Pulmonary artery endothelial cell (primary cell): Measurements from ENCODE around the gene DCK. TPM values are rescaled to one million over a fixed set of nuclear protein-coding genes. Genes with fewer than 3 reads are reported as not detected.
"Not testable (repeated sequence)": the region's sequence is repeated elsewhere in the genome, so short reads cannot be mapped to it uniquely, and the experiment has no call there.

Experiments used
- DNase-seq: peaks from one replicate; pipeline ENCODE4 v3.0.0-alpha.2; 2011; ENCODE audit warnings: low read depth, low spot score
- total RNA-seq: library from RNA; depleted of rRNA; stranded (reverse); fragments of >200 nt; gene quantifications from 2 replicates; pipeline ENCODE4 v1.2.3, GENCODE V29; 2014

DCK gene
- total RNA-seq, 1 donor from 2014 or later = 15.6 TPM

DNA sequence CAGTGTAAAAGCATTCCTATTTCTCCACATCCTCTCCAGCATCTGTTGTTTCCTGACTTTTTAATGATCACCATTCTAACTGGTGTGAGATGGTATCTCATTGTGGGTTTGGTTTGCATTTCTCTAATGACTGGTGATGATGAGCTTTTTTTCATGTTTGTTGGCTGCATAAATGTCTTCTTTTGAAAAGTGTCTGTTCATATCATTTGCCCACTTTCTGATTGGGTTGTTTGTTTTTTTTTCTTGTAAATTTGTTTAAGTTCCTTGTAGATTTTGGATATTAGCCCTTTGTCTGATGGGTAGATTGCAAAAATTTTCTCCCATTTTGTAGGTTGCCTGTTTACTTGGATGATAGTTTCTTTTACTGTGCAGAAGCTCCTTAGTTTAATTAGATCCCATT lies 6.2 kb downstream of the DCK start:
- DNase-seq = not testable (repeated sequence)

DNA sequence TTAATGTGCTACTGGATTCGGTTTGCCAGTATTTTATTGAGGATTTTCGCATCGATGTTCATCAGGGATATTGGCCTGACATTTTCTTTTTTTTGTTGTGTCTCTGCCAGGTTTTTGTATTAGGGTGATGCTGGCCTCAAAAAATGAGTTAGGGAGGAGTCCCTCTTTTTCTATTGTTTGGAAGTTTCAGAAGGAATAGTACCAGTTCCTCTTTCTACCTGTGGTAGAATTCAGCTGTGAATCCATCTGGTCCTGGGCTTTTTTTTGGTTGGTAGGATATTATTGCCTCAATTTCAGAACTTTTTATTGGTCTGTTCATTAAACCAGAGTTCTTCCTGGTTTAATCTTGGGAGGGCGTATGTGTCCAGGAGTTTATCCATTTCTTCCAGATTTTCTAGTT lies 7.9 kb downstream of the DCK start:
- DNase-seq = not testable (repeated sequence)

DNA sequence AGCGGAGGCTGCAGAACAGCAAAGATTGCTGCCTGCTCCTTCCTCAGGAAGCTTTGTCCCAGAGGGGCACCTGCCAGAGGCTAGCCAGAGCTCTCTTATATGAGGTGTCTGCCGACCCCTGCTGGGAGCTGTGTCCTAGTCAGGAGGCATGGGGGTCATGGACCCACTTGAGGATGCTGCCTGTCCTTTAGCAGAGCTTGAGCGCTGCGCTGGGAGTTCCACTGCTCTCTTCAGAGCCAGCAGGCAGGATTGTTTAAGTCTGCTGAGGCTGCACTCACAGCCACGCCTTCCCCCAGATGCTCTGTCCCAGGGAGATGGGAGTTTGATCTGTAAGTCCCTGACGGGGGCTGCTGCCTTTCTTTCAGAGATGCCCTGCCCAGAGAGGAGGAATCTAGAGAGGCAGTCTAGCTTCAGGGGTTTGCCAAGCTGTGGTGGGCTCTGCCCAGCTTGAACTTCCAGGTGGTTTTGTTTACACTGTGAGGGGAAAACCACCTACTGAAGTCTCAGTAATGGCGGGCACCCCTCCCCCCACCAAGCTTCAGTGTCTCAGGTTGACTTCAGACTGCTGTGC lies 10.9 kb downstream of the DCK start:
- DNase-seq = no peak

DNA sequence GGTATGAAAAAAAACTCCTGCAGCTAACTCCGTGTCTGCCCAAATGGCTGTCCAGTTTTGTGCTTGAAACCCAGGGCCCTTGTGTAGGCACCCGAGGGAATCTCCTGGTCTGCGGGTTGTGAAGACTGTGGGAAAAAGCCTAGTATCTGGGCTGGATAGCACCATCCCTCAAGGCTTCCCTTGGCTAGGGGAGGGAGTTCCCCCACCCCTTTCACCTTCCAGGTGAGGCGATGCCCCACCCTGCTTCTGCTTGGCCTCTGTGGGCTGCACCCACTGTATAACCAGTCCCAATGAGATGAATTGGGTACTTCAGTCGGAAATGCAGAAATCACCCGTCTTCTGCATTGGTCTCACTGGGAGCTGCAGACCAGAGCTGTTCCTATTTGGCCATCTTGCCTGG lies 11.6 kb downstream of the DCK start:
- not testable (repeated sequence) for DNase-seq

DNA sequence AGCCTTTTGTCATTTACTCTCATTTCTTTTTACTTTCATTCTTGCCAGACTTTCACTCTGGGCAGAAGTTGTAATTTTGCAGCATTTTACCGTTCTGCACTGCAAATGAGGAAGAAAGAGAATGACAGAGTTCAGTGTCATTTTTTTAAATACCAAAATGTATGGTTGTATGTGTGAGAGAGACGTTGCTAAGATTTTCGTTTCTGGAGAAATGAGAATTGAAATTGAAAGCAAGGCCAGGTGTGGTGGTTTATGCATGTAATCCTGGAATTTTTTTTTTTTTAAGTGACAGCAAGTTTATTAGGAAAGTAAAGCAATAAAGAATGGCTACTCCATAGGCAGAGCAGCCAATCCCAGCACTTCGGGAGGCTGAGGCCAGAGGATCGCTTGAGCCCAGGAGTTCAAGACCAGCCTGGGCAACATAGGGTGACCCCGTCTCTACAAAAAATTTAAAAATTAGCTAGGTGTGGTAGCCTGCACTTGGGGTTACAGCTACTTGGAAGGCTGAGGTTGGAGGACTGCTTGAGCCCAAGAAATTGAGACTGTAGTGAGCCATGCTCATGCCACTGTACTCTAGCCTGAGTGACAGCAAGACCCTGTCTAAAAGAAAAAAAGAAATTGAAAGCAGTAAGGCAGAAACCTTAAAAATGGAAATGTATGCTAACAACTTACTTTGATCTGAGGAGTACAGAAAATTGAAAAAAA lies 12.9 kb downstream of the DCK start:
- DNase-seq = no peak

DNA sequence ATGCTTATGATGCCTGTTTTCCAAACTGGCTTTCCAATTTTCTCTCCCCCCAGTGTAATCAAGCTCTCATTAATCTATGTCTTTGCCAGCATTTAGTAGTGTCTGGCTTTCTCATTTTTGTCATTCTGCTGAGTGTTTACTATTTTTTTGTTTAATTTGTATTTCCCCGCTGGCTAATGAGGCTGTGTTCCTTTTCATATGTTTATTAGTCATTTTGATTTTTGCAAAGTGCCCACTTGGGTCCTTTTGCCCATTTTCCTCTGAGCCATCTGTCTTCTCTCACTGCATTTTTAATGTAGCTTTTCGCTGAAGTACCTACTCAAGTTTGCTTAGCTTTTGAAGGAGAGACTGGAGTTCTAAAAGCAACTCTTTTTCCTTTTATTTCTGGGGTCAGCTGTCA lies 14.7 kb downstream of the DCK start:
- DNase-seq = no peak

DNA sequence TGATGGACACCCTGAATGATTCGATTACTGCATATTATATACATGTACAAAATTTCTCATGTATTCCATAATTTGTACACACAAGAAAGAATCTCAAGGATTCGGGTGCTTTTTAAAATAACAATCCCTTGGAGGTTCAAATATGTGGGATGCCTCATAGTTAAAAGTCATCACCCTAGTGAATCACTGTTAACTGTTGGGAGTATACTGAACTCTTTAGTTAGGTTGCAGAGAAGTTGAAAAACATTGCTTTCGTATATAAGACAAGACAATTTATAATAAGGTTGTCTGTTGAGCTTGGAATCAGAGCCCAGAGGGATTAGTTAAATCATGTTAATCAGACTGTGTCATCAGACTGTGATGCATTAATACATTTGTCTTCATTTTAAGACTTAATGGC lies 15.6 kb downstream of the DCK start:
- DNase-seq = no peak

DNA sequence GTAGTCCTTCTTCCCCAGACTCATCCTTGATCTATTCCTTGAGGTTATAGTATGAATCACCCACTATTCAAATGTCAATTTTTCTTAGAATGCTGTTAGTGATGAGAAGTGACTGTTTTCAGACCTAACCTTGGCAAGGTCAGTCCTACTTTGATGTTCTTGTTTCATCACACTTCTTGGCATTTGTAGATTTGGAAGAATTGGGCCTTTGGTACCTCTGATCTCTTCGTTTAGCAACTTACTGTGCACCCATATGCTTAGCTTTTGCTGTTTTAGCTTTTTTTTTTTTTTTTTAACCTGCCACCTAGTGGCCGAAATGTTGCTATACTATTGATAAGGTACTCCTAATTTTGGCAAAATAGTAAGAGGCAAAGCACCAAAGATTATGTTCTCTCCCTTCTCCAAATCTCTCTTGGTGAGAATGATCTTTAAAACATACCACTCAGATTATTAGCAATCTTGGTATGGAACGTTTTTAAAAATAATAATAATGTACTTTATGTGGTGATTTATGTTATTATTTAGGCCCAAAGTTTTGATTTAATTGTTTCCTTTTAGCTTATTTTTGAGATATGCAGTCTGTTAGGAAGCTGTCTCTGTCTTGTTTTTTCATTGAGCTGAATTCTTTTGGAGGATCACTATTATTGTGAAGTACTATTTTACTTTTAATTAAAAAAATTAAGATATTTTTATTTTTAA lies 16.6 kb downstream of the DCK start:
- no peak for DNase-seq

DNA sequence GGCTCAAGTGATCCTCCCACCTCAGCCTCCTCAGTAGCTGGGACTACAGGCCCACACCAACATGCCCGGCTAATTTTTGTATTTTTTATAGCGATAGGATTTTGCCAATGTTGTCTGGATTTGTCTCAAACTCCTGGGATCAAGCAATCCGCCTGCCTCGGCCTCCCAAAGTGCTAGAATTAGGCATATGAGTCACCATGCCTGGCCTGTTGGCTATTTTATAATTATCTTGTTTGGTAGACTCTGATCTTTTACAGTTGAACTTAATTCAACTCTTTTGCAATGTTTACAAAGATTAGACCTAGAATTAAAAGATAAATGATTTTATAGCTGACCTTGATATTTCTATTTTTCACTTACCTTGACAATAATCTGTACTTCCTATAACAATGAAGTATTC lies 18.0 kb downstream of the DCK start:
- DNase-seq = no peak

DNA sequence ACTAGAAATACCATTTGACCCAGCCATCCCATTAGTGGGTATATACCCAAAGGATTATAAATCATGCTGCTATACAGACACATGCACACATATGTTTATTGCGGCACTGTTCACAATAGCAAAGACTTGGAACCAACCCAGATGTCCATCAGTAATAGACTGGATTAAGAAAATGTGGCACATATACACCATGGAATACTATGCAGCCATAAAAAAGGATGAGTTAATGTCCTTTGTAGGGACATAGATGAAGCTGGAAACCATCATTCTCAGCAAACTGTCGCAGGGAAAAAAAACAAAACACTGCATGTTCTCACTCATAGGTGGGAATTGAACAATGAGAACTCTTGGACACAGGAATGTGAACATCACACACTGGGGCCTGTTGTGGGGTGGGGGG lies 23.9 kb downstream of the DCK start:
- not testable (repeated sequence) for DNase-seq

DNA sequence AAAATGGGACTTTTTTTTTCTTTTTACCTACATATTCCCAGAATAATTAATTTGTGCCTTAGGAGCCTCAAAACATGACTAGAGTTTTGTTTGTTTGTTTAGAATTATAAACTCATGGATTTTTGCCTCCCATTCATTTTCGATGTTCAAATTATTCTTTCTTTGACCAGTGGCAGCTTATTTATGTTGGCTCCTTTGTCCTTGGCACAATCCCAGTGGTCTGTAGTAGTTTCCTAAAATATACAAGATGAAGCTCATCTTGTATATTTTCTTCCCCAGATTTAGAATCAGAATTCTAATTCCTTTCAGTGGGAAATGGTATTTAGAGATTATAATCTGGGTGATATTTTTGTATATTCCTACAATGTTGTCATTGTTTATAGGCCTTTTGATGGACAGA lies 27.2 kb downstream of the DCK start:
- no peak for DNase-seq

DNA sequence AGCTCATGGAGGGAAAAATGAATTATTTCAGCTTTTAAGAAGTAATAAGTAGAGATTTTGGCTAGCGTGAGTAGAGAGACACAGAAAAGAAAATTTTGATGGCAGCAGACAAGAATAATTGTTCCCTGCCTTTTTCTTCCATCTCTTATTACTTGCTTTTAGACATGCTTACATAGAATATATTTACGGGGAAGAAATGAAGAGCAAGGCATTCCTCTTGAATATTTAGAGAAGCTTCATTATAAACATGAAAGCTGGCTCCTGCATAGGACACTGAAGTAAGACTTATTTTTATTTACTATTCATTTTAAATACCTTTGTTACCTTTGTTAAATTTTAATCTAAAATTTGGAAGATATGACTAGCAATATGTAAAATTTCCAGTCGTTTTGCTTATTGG lies 32.2 kb downstream of the DCK start:
- DNase-seq = no peak

DNA sequence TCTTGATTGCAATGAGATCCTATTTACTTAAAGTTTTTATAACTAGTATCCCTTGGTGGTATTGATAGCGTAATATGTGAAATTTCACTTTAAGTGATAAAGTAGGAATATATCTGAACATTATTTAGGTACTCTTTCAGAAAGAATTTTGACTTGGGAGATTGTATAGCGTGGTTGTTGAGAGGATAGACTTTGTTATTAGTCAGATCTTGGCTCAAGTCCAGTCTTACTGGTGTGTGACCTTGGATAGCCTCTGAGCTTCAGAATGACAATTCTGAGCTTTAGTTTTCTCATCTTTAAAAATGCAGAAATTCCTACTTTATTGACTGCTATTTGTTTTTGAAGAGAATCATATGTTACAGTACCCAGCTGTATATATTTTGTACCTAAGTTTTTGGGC lies 32.6 kb downstream of the DCK start:
- peak; percentile 53 for DNase-seq

DNA sequence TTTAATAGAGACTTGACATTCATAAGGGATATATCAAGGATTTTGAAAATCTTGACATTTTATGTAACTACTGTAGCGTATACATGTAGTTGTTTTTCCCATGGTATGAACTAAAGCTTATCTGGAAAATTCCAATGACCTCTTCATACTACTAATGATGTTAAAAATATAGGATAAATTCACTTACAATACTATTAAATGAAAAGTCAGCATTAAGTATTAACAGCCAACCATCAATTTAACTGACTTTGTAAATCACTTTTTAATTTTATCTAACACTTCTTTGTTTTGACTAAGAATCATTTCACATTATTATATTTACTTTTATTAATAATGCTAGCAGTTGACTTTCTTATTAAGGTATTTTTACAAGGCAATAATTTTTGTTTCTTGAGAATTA lies 34.2 kb downstream of the DCK start:
- DNase-seq = no peak

DNA sequence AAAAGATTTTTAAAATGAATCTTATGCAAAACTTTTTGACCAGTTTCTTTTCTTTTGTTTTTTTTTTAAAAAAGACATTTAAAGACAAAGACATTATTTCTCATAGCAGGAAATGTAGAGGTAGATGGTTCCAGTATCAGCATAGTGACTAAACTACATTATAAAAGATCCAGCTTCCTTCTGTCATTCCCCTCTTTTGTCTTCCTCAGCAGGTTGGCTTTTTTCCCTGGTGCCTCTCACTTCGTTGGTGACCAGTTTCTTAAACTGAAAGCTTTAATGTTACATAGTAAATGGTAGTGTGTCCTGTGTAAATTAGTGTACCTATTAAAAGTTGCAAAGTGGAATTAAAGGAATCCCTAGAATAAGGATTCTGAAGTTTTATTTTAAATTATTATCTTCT lies 36.1 kb downstream of the DCK start:
- no peak for DNase-seq

DNA sequence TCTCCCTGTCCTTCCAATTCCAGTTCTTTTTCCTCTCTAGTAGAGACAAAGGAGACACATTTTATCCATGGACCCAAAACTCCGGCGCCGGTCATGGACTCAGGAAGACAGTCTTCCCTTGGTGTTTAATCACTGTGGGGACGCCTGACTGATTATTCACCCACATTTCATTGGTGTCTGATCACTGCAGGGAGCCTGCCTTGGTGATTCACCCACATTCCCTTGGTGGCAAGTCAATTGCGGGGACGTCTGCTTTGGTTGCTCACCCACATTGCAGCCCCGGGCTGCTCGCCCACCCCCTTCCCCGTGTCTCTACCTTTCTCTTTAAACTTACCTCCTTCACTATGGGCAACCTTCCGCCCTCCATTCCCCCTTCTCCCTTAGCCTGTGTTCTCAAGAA lies 38.7 kb downstream of the DCK start:
- not testable (repeated sequence) for DNase-seq

DNA sequence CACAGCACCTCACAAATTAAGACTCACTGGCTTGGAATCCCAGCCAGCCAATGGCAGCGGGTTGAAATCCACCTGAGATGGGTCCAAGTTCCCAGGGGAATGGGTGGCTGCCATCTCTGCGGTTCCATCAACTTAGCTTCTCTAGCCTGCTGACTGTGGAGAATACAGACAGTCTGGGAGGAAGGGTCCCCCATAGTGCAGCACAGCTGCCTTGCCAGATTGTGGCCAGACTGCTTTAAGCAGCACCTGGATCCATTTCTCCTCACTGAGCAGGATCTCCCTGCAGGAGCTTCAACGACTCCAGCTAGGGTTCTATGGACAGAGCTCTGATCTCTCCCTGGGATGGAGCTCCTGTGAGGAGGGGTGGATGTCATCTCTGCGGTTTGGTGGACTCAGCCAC lies 51.8 kb downstream of the DCK start:
- DNase-seq = no peak

DNA sequence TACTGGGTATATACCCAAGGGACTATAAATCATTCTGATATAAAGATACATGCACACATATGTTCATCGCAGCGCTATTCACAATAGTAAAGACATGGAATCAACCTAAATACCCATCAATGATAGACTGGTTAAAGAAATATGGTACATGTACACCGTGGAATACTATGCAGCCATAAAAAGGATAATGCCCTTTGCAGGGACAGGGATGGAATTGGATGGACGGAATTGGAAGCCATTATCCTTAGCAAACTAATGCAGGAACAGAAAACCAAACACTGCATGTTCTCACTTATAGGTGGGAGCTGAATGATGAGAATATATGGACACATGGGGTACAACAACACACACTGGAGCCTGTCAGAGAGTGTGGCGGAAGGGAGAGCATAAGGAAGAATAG lies 55.9 kb downstream of the DCK start:
- no peak for DNase-seq

DNA sequence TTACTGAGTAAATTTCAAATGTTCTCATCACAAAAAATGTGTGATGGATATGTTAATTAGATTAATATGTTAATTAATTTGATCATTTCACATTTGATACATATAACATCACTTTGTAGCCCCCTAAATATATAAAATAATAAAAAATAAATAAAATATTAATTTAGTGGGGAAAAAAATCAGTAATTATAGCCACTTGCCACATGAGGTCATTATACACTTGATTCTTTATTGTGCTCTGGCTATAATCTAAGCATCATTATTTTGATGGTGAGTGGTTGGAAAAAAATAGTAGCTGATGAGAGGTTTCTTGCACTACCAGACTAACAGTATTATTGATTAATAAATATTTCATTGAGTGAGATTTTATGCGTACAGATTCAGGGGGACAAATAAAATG lies 57.4 kb downstream of the DCK start:
- DNase-seq = no peak

DNA sequence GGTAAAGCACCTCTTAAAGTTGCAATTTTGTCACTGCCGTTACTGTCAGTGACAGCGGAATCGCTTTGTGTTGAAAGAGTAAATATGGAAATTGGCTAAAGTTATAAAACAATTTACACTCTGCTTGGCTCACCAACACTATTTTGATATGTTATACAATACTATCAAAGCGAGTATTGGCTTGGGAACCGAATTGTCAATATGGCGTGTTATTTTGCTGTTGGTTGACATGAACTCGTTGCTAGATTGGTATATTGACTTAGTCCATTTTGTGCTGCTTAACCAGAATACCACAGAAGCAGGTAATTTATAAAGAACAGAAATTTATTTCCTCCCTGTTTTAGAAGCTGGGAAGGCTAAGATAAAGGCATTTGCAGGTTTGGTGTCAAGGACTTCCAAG lies 58.6 kb downstream of the DCK start:
- DNase-seq = no peak

DNA sequence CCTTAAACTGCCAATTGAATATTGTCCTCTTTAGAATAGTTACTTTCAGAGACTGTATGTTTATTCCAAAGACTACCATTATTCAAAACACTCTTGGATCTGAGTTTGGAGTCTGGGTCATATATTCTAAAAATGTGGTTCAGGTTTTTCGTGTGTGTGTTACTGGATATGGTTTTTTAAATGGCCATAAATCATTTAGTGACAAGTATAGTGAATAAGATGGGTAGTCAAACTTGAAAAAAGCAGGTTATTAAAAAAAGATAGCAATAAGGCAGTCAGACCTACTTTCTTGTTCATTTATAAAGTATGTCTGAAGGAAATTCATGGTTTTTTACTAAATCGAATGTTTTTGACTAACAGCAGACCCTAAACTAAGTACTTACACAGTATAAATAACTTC lies 59.3 kb downstream of the DCK start:
- DNase-seq = no peak

DNA sequence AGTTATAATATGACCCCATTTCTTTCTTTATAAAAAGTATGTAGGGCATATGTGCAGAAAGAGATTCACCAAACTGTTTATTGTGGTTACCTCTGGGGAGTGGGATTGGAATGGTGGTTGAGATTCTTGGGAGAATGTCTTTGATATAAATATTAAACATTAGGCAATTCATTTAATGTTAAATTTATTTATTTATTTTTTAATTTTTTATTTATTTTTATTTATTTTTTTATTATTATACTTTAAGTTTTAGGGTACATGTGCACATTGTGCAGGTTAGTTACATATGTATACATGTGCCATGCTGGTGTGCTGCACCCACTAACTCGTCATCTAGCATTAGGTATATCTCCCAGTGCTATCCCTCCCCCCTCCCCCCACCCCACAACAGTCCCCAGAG lies 60.2 kb downstream of the DCK start:
- DNase-seq = not testable (repeated sequence)

DNA sequence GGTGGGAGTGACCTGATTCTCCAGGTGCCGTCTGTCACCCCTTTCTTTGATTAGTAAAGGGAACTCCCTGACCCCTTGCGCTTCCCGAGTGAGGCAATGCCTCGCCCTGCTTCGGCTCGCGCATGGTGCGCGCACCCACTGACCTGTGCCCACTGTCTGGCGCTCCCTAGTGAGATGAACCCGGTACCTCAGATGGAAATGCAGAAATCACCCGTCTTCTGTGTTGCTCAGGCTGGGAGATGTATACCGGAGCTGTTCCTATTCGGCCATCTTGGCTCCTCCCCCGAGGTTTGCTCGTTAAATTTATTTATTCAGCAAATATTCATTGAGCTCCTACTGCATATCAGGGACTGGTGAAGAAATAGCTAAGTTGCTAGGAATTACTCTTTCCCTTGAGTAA lies 66.1 kb downstream of the DCK start:
- DNase-seq = not testable (repeated sequence)
